ENCODE results near the gene CHADL. TPM values are rescaled to one million over a fixed set of nuclear protein-coding genes. Genes with fewer than 3 reads are reported as not detected.

The CHADL gene
- total and polyA plus RNA-seq, 2 of the 8 experiments (the other 6 are each of a cell fraction or from before 2014, with no cell fraction given), result 0.78 to 1.4 TPM

- TF ChIP-seq RFX5 (IDR thresholded peaks at IDR 0.05; ENCODE audit: borderline replicate concordance, low read depth, low read length), result no peak
- TF ChIP-seq CHD1 (IDR thresholded peaks at IDR 0.05; ENCODE audit: low read depth, low read length), result no peak
- no peak for TF ChIP-seq ATF3 (IDR thresholded peaks at IDR 0.05; ENCODE audit: insufficient read depth, low read depth, low read length)
These were observed 39.6 kb downstream of the CHADL start (continued) for GRCh38 chr22:41201141-41201540.
